HepG2 (cell line): ENCODE results near the gene SLC7A6OS. TPM values are rescaled to one million over a fixed set of nuclear protein-coding genes. Genes with fewer than 3 reads are reported as not detected.
A peak's percentile ranks its signal among the peaks of the same experiment; 100 is the strongest.

Source experiments
- CEBPG ChIP-seq: IDR thresholded peaks from 2 replicates; pipeline ENCODE4 v1.6.1; 2016
- CENPX ChIP-seq: sonication (generic); formaldehyde crosslinking; IDR thresholded peaks from 2 replicates; pipeline ENCODE4 v1.9.0; 2021; ENCODE audit warnings: mild to moderate bottlenecking, missing genetic modification reagents, moderate library complexity
- GFI1 ChIP-seq: sonication (generic); formaldehyde crosslinking; IDR thresholded peaks from 2 replicates; pipeline ENCODE4 v1.5.0; 2020; ENCODE audit warnings: missing genetic modification reagents, mild to moderate bottlenecking, borderline replicate concordance
- HCFC1 ChIP-seq: fragments of 150-350 bp; IDR thresholded peaks from 2 replicates; pipeline ENCODE4 v1.6.1; 2014; ENCODE audit warnings: low read depth, low read length
- HDAC1 ChIP-seq: sonication (generic); formaldehyde crosslinking; IDR thresholded peaks from 2 replicates; pipeline ENCODE4 v1.5.1; 2020; ENCODE audit warnings: mild to moderate bottlenecking, missing genetic modification reagents
- KLF16 ChIP-seq, 2 experiments: sonication (generic) in 1 of 2; formaldehyde crosslinking in 1 of 2; IDR thresholded peaks; 2 replicates each; pipeline versions ENCODE4 v1.6.1 to v1.8.0; 2016 to 2023; ENCODE audit warnings: missing genetic modification reagents in 2 of 2, missing compliant biosample characterization in 1 of 2
- NPAS2 ChIP-seq: sonication (generic); formaldehyde crosslinking; IDR thresholded peaks from 2 replicates; pipeline ENCODE4 v1.8.0; 2022; ENCODE audit warnings: mild to moderate bottlenecking, missing genetic modification reagents, borderline replicate concordance
- NRL ChIP-seq: sonication (generic); formaldehyde crosslinking; IDR thresholded peaks from 2 replicates; pipeline ENCODE4 v1.5.0; 2020; ENCODE audit warnings: missing genetic modification reagents, mild to moderate bottlenecking, moderate library complexity, borderline replicate concordance
- RARG ChIP-seq: sonication (generic); formaldehyde crosslinking; IDR thresholded peaks from 2 replicates; pipeline ENCODE4 v1.4.0; 2020; ENCODE audit warnings: low read depth, mild to moderate bottlenecking, missing genetic modification reagents
- ZNF207 ChIP-seq: fragments of 450-650 bp; IDR thresholded peaks from 2 replicates; pipeline ENCODE4 v1.6.1; 2016; ENCODE audit warnings: antibody characterized with exemption, borderline replicate concordance
- ZNF530 ChIP-seq: sonication (generic); formaldehyde crosslinking; IDR thresholded peaks from 2 replicates; pipeline ENCODE4 v1.5.0; 2020; ENCODE audit warnings: low read depth, mild to moderate bottlenecking, missing genetic modification reagents
- ZNF543 ChIP-seq: sonication (generic); formaldehyde crosslinking; IDR thresholded peaks from 2 replicates; pipeline ENCODE4 v1.4.0; 2020; ENCODE audit warnings: mild to moderate bottlenecking, missing genetic modification reagents
- ZNF558 ChIP-seq: sonication (generic); formaldehyde crosslinking; IDR thresholded peaks from 2 replicates; pipeline ENCODE4 v1.9.0; 2022; ENCODE audit warnings: mild to moderate bottlenecking, missing genetic modification reagents, borderline replicate concordance
- ZNF746 ChIP-seq: sonication (generic); formaldehyde crosslinking; IDR thresholded peaks from 2 replicates; pipeline ENCODE4 v1.8.0; 2022; ENCODE audit warnings: mild to moderate bottlenecking, missing genetic modification reagents
- ZNF883 ChIP-seq: sonication (generic); formaldehyde crosslinking; IDR thresholded peaks from 2 replicates; pipeline ENCODE4 v1.5.1; 2020; ENCODE audit warnings: mild to moderate bottlenecking, missing genetic modification reagents; ENCODE audit errors: not compliant biosample characterization
- polyA plus RNA-seq, 8 experiments: library from polyadenylated mRNA; depleted of rRNA in 3 of 8; stranded (reverse) in 7 of 8; unstranded in 1 of 8; fragments of >200 nt; fragmentation: Illumina TruSeq in 4 of 8; extraction: Trizol in 4 of 8; gene quantifications; 2 replicates each; pipeline versions ENCODE4 v1.2.1 to v1.2.3, GENCODE V29; 2011 to 2016; ENCODE audit warnings: low read depth in 4 of 8, missing spikeins in 1 of 8, mixed read lengths in 1 of 8; ENCODE audit not compliant: insufficient read depth in 1 of 8
- total RNA-seq, 5 experiments: library from RNA; depleted of rRNA; stranded (reverse); fragments of >200 nt; fragmentation: Illumina TruSeq; extraction: Trizol; gene quantifications; 2 replicates each; pipeline ENCODE4 v1.2.3, GENCODE V29; 2016; ENCODE audit warnings: low read depth in 1 of 5
- TF ChIP-seq, protein P1 (sequence below): sonication (generic); formaldehyde crosslinking; IDR thresholded peaks from 2 replicates; pipeline ENCODE4 v1.4.0; 2020; ENCODE audit warnings: missing genetic modification reagents
- TF ChIP-seq, protein P2 (sequence below): sonication (generic); formaldehyde crosslinking; IDR thresholded peaks from 2 replicates; pipeline ENCODE4 v1.4.0; 2020; ENCODE audit warnings: missing genetic modification reagents
- TF ChIP-seq, protein P3 (sequence below): sonication (generic); formaldehyde crosslinking; IDR thresholded peaks from 2 replicates; pipeline ENCODE4 v1.8.1; 2023; ENCODE audit warnings: missing genetic modification reagents, inconsistent platforms, borderline replicate concordance
- TF ChIP-seq, protein P4 (sequence below): sonication (generic); formaldehyde crosslinking; conservative IDR thresholded peaks from 2 replicates; pipeline ENCODE4 v1.8.0; 2022; ENCODE audit warnings: mild to moderate bottlenecking, moderate library complexity, missing genetic modification reagents

Gene SLC7A6OS
- total and polyA plus RNA-seq, 2 of the 13 experiments (the other 11 are each of a cell fraction or from before 2014, with no cell fraction given), result 11.2 to 21.5 TPM

DNA sequence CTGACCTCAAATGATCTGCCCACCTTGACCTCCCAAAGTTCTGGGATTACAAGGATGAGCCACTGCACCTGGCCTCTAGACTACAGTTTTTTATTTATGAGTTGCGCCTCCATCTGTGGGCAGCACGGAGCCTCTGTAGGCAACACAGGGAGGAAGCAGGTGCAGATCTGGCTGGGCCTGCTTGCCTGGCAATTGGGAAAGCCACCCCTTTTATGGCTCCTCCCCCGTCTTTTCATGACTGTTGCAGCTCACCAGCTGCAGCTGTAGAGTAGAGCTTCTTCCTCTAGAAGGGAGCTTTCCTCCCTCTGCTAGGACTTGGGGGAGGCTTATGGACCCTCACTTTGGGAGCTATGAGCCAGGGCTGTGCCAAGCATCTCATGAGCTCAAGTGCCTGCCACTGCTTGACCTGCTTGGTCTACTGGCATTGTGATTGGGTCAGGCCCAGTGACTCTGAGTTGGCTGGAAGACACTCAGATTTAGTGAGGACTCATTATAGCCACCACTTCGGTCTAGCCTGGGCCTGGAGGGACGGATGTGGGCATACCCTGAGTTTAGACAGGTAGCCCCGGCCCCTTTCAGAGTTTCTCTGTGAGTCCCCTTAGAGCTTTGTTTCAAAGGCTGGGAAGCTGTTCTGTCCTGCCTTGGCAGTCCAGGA is 53.4 kb downstream of the SLC7A6OS start (continued):
- TF ChIP-seq, protein P1, sequence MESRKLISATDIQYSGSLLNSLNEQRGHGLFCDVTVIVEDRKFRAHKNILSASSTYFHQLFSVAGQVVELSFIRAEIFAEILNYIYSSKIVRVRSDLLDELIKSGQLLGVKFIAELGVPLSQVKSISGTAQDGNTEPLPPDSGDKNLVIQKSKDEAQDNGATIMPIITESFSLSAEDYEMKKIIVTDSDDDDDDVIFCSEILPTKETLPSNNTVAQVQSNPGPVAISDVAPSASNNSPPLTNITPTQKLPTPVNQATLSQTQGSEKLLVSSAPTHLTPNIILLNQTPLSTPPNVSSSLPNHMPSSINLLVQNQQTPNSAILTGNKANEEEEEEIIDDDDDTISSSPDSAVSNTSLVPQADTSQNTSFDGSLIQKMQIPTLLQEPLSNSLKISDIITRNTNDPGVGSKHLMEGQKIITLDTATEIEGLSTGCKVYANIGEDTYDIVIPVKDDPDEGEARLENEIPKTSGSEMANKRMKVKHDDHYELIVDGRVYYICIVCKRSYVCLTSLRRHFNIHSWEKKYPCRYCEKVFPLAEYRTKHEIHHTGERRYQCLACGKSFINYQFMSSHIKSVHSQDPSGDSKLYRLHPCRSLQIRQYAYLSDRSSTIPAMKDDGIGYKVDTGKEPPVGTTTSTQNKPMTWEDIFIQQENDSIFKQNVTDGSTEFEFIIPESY, result peak; percentile 81
- TF ChIP-seq NRL (CRISPR knock-in tag) (peak; percentile 8; the same call in 1 of the 2 replicates), ZNF746 (no peak), ZNF558 (CRISPR knock-in tag) (0 out of 2 replicates have a peak, but pooled peaks have one; percentile 0), KLF16 (CRISPR knock-in tag; IDR thresholded peaks at IDR 0.05) (0 out of 4 replicates have a peak, but pooled peaks of 1 of the 2 experiments have one; percentile 21), CENPX (CRISPR knock-in tag) (no peak), ZNF883 (no peak), CEBPG (CRISPR knock-in tag) (no peak), RARG (CRISPR knock-in tag) (no peak), ZNF530 (CRISPR knock-in tag) (no peak), HCFC1 (no peak), GFI1 (CRISPR knock-in tag) (no peak), HDAC1 (CRISPR knock-in tag) (0 out of 2 replicates have a peak, but pooled peaks have one; percentile 5), NPAS2 (CRISPR knock-in tag) (no peak), ZNF543 (CRISPR knock-in tag) (0 out of 2 replicates have a peak, but pooled peaks have one; percentile 7), ZNF207 (no peak)
- TF ChIP-seq, protein P2, sequence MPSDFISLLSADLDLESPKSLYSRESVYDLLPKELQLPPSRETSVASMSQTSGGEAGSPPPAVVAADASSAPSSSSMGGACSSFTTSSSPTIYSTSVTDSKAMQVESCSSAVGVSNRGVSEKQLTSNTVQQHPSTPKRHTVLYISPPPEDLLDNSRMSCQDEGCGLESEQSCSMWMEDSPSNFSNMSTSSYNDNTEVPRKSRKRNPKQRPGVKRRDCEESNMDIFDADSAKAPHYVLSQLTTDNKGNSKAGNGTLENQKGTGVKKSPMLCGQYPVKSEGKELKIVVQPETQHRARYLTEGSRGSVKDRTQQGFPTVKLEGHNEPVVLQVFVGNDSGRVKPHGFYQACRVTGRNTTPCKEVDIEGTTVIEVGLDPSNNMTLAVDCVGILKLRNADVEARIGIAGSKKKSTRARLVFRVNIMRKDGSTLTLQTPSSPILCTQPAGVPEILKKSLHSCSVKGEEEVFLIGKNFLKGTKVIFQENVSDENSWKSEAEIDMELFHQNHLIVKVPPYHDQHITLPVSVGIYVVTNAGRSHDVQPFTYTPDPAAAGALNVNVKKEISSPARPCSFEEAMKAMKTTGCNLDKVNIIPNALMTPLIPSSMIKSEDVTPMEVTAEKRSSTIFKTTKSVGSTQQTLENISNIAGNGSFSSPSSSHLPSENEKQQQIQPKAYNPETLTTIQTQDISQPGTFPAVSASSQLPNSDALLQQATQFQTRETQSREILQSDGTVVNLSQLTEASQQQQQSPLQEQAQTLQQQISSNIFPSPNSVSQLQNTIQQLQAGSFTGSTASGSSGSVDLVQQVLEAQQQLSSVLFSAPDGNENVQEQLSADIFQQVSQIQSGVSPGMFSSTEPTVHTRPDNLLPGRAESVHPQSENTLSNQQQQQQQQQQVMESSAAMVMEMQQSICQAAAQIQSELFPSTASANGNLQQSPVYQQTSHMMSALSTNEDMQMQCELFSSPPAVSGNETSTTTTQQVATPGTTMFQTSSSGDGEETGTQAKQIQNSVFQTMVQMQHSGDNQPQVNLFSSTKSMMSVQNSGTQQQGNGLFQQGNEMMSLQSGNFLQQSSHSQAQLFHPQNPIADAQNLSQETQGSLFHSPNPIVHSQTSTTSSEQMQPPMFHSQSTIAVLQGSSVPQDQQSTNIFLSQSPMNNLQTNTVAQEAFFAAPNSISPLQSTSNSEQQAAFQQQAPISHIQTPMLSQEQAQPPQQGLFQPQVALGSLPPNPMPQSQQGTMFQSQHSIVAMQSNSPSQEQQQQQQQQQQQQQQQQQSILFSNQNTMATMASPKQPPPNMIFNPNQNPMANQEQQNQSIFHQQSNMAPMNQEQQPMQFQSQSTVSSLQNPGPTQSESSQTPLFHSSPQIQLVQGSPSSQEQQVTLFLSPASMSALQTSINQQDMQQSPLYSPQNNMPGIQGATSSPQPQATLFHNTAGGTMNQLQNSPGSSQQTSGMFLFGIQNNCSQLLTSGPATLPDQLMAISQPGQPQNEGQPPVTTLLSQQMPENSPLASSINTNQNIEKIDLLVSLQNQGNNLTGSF (CRISPR knock-in tag), result no peak
- TF ChIP-seq, protein P3, sequence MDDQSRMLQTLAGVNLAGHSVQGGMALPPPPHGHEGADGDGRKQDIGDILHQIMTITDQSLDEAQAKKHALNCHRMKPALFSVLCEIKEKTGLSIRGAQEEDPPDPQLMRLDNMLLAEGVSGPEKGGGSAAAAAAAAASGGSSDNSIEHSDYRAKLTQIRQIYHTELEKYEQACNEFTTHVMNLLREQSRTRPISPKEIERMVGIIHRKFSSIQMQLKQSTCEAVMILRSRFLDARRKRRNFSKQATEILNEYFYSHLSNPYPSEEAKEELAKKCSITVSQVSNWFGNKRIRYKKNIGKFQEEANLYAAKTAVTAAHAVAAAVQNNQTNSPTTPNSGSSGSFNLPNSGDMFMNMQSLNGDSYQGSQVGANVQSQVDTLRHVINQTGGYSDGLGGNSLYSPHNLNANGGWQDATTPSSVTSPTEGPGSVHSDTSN (CRISPR knock-in tag), result no peak
- TF ChIP-seq, protein P4, sequence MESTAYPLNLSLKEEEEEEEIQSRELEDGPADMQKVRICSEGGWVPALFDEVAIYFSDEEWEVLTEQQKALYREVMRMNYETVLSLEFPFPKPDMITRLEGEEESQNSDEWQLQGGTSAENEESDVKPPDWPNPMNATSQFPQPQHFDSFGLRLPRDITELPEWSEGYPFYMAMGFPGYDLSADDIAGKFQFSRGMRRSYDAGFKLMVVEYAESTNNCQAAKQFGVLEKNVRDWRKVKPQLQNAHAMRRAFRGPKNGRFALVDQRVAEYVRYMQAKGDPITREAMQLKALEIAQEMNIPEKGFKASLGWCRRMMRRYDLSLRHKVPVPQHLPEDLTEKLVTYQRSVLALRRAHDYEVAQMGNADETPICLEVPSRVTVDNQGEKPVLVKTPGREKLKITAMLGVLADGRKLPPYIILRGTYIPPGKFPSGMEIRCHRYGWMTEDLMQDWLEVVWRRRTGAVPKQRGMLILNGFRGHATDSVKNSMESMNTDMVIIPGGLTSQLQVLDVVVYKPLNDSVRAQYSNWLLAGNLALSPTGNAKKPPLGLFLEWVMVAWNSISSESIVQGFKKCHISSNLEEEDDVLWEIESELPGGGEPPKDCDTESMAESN (CRISPR knock-in tag), result 0 out of 2 replicates have a peak, but pooled peaks have one; percentile 13
